Measurements from ENCODE around the gene UBE2G1.

- TF ChIP-seq YY1 (IDR thresholded peaks at IDR 0.05; ENCODE audit: low read depth) (no peak), CEBPB (IDR thresholded peaks at IDR 0.05) (no peak), REST (IDR thresholded peaks at IDR 0.05; ENCODE audit: low read depth) (no peak), FOXM1 (IDR thresholded peaks at IDR 0.05; ENCODE audit: borderline replicate concordance, low read depth) (no peak)
Measured at GRCh38 chr17:4301066-4301465, 65.4 kb downstream of the UBE2G1 start.
